GM19397 (cell line): ENCODE results near the gene HSPG2.

ENCODE experiments used
- ATAC-seq: cut with Tn5 transposase; IDR thresholded peaks from one replicate; pipeline ENCODE4 v1.9.1; 2021; ENCODE audit warnings: mild to moderate bottlenecking, moderate library complexity; ENCODE audit not compliant: unreplicated experiment

The HSPG2 gene

GRCh38 chr1:21901473-21901847, 35.6 kb downstream of the HSPG2 start:
- no peak for ATAC-seq

GRCh38 chr1:21900766-21901472, 36.2 kb downstream of the HSPG2 start:
- no peak for ATAC-seq

- ATAC-seq, result no peak
Observed at GRCh38 chr1:21899987-21900386, 37.1 kb downstream of the HSPG2 start.

DNA sequence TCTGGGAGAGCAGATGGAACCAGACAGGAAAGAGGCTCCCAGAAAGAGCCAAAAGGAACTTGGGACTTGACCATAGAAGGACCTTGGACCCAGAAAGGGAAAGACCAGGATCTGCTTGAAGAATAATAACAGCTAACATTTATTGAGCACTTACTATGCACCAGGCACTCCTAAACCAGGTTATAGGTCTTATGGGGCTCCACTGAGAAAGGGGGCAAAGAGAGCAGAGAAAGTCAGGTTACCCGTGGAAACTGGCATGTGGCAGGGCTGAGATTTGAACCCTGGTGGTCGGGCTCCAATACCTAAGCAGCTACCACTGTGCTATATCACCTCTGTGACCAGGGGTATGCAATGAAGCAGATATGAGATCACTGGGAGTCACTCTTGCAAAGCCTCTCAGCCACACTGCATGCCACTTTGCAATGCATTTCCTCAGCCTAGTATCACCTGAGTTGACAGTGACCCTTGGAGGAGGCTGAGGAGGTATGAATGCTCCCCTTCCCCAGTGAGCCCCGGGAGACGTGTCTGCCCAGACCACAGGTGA, 37.8 kb downstream of the HSPG2 start:
- no peak for ATAC-seq

GRCh38 chr1:21898326-21899200, 38.5 kb downstream of the HSPG2 start:
- ATAC-seq, result no peak

- ATAC-seq, result no peak
Observed at GRCh38 chr1:21897844-21898243, 39.3 kb downstream of the HSPG2 start.

- no peak for ATAC-seq
Observed at GRCh38 chr1:21896652-21897532, 40.2 kb downstream of the HSPG2 start.

GRCh38 chr1:21896026-21896425, 41.1 kb downstream of the HSPG2 start:
- no peak for ATAC-seq

DNA sequence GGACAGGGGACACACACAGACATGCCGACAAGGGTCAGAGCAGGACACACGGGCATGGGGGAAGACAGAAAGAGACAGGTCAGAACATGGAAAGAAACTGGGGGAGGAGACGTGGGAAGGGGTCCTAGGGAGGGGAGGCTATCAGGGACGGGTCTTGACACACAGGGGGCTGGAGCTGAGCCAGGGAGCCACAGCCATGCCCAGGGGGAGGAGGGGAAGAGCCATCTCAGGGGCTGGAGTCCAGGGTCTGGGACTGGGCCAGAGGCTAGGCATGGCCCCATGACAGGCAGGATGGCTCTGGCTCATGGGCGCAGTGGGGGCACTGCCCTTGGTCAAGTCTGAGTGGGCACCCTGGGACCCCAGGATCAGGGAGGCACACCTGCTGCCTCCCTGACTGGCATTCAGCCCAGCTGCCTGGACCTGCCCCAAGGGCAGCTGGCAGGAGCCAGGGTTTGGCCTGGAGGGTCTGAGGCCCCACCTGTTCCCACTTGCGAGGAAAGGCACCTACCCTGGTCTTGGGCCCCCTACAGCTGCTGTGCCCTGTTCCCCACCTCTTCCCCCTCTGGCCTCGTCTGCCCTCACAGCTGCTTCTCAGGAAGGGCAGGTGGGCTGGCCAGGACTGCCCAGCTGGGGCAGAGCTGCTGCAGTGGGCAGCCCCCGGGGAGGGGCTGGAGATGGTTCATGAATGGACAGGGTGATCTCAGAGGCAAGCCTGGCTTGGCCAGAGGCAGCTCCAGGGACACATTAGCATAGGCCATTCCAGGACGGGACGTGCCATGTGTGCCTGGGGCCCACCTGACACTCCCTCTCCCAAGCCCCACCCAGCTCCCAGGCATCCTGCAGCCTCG, 42.9 kb downstream of the HSPG2 start:
- ATAC-seq, result no peak

DNA sequence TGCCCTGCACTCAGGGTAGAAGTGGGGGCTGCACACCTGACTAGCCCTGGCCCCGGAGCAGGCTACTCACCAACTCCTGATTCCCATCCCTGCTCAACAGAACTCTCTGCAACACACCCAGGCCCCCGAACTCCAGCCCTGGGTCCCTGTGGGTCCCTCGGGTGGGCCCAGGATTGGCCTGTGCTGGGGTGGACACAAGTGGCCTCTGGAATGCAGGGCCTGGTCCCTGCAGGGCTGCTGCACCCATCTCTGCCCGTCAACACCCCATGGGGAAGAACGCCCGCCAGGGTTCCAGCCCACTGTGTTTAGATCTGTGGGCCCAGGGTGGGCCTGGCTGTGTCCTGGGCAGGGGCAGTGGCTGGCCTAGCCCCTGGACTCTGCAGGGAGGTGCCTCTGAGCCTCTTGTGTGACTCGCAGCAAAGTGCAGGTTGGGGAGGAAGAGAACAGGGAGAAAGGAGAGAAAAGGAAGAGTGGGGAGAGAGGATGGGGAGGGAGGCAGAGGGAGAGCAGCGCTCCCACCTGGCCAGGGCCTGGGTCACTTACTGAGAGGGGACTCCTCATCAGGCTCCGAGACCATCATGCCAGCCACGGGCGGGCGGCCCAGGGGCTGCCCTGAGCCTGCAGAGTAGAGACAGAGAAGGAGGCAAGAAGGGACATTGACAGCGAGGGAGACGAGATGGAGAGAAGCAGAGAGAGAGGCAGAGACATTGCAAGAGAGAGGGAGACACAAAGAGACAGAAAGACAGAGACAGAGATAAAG, 43.9 kb downstream of the HSPG2 start:
- ATAC-seq, result no peak

- ATAC-seq, result no peak
Observed at GRCh38 chr1:21891621-21892479, 45.3 kb downstream of the HSPG2 start.

DNA sequence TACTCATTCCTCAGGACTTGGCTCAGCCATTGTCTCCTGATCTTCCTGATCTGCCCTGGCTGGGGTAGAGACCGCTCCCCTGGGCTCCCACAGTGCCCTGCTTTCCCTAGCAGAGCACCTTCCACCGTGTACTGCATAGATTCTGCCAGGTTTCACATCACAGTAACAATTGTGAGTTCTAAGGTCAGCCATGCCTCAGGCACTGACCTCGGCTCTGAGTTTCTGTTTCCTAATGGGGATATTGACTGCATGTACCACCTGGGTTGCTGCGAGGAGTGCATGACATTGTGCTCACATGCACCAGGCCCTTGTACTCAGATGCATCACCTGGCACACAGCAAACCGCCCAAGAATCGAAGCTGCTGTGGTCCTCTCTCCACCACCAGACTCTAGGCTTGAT, 46.0 kb downstream of the HSPG2 start:
- no peak for ATAC-seq

- ATAC-seq, result no peak
Observed at GRCh38 chr1:21888500-21888899, 48.6 kb downstream of the HSPG2 start.

- ATAC-seq, result no peak
Observed at GRCh38 chr1:21887796-21888195, 49.3 kb downstream of the HSPG2 start.

- no peak for ATAC-seq
Observed at GRCh38 chr1:21887216-21887736, 49.8 kb downstream of the HSPG2 start.

DNA sequence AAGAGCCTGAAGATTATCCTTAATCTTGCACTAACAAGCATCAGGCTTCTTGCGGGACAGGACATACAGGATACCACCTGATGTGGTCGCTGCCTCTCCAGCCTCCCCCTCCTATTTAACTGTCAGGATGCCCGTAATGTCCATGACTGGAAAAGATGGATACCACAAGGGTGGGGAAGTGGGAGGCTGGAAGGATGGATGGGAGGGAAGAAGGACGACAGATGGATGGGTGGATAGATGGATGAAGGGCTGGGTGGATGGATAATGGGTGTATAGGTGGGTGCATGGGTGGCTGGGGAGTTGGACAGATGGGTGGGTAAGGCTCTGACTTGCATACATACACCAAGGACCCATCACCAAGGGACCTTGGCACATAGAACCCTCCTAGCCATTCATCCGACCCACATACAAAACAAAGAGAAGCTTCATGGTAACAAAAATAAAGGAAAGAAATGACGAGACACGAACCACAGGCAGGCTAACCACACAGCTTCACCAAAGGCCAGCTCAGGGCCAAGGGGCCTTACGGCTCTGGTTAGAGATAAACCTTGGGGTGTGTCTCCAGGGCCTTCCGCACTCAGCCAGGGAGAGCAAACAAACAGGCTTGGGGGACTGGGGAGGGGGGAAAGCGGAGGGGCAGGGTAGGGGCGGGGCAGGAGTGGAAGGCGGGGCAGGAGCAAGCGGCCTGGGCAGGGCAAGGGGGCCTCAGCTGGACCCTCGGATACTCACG, 50.5 kb downstream of the HSPG2 start:
- no peak for ATAC-seq

DNA sequence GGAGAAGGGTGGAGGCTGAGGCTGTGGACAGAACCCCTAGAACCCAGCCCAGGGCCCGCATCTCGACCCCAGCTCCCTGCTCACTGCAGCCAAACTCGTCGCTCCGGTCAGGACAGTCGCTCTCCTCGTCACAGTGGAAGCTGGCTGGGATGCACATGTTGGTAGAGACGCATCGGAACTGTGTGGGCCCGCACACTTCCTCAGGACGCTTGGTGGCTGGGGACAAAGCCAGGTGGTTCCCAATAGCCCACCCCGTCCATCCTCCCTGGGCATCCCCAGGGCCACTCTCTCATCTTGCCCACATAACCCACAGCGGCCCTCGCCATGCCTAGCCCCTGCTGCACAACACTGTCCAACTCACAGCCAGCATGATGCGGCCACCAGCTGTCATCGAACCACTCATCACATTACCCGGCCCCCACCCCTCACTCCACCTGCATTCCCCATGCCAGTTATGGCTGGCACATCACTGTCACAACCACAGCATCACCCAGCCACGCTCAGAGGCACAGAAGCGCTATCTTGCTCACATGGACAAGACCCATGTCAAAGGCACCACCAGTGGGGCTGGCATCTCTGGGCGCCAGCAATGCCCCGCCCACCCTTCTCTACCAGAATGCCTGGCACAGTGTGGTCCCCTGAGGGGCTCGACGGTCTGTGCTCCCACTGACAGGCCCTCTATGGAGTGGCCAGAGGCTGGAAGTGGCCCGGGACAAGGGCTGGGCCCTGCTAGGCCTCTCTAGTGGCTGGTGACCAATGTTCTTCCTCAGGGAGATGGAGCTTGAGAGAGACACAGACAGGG, 51.7 kb downstream of the HSPG2 start:
- no peak for ATAC-seq
